Lower leg skin (tissue), 3 donors: Measurements from ENCODE around the gene POT1.

Source experiments
- POLR2A ChIP-seq, 2 donors: fragments of 450-650 bp; IDR thresholded peaks; one replicate each; pipeline ENCODE4 v1.6.1; 2016 to 2017; ENCODE audit warnings: antibody characterized with exemption in 2 of 2, mild to moderate bottlenecking in 1 of 2, moderate library complexity in 1 of 2
- TF ChIP-seq, protein P1 (sequence below), 3 donors: fragments of 450-650 bp; IDR thresholded peaks; one replicate each; pipeline ENCODE4 v1.5.1; 2016; ENCODE audit warnings: antibody characterized with exemption in 3 of 3, mild to moderate bottlenecking in 3 of 3, moderate library complexity in 2 of 3

DNA sequence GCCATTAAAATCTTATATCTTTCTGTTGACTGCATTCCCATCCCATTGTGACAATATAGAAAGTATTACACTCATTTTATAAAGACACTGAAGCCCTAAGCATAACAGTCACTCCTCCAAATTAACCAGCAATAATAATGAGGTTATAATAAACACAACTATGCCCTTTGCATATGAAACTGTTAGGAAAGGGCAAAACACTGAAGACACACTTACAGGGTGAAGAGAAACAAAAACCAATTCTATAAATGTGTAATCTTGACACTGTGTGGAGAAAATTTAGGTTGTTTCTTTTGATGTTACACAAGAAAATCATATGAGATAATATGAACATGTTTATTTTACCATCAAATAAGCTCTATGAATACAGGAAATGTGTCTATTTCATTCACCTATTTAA lies 150.0 kb downstream of the POT1 start:
- TF ChIP-seq, protein P1, sequence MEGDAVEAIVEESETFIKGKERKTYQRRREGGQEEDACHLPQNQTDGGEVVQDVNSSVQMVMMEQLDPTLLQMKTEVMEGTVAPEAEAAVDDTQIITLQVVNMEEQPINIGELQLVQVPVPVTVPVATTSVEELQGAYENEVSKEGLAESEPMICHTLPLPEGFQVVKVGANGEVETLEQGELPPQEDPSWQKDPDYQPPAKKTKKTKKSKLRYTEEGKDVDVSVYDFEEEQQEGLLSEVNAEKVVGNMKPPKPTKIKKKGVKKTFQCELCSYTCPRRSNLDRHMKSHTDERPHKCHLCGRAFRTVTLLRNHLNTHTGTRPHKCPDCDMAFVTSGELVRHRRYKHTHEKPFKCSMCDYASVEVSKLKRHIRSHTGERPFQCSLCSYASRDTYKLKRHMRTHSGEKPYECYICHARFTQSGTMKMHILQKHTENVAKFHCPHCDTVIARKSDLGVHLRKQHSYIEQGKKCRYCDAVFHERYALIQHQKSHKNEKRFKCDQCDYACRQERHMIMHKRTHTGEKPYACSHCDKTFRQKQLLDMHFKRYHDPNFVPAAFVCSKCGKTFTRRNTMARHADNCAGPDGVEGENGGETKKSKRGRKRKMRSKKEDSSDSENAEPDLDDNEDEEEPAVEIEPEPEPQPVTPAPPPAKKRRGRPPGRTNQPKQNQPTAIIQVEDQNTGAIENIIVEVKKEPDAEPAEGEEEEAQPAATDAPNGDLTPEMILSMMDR (IDR thresholded peaks at IDR 0.05) = no peak
- no peak for TF ChIP-seq POLR2A (IDR thresholded peaks at IDR 0.05)
